Vagina (tissue), 2 donors: Measurements from ENCODE around the gene GREM1. TPM values are rescaled to one million over a fixed set of nuclear protein-coding genes. Genes with fewer than 3 reads are reported as not detected.

Experiments used
- DNase-seq, 2 donors: peaks; one replicate each; pipeline ENCODE4 v3.0.0-alpha.2; 2017; ENCODE audit errors: extremely low spot score in 2 of 2
- H3K27ac ChIP-seq: fragments of 200-600 bp; sonication (generic); one replicate; pipeline ENCODE4 v1.5.1; 2019
- H3K27me3 ChIP-seq: fragments of 200-600 bp; sonication (generic); one replicate; pipeline ENCODE4 v1.5.1; 2019
- H3K36me3 ChIP-seq, 2 donors: fragments of 200-600 bp; sonication (generic); one replicate each; pipeline ENCODE4 v1.5.1; 2017 to 2019
- H3K4me1 ChIP-seq: fragments of 200-600 bp; sonication (generic); one replicate; pipeline ENCODE4 v1.5.1; 2019
- H3K4me3 ChIP-seq, 2 donors: fragments of 200-600 bp; sonication (generic); 1 replicate in 1 of 2; 2 replicates in 1 of 2; pipeline ENCODE4 v1.5.1; 2016 to 2019
- H3K9me3 ChIP-seq: fragments of 200-600 bp; sonication (generic); one replicate; pipeline ENCODE4 v1.5.1; 2019
- POLR2A ChIP-seq, 2 donors: fragments of 450-650 bp; IDR thresholded peaks; one replicate each; pipeline ENCODE4 v1.6.1; 2017; ENCODE audit warnings: antibody characterized with exemption in 2 of 2, mild to moderate bottlenecking in 2 of 2, moderate library complexity in 2 of 2
- POLR2AphosphoS5 ChIP-seq, 2 donors: sonication (generic); formaldehyde crosslinking; IDR thresholded peaks; one replicate each; pipeline ENCODE4 v1.9.0; 2017; ENCODE audit warnings: antibody characterized with exemption in 2 of 2, mild to moderate bottlenecking in 2 of 2, low read depth in 1 of 2; ENCODE audit not compliant: insufficient read depth in 1 of 2
- intact Hi-C: fragments of 100-400 bp; cut with DNase I; formaldehyde crosslinking; loops from one replicate; pipeline ENCODE4 v1.15.1; 2023
- total RNA-seq: library from RNA; depleted of rRNA; stranded (reverse); fragments of >200 nt; gene quantifications from one replicate; pipeline ENCODE4 v1.2.3, GENCODE V29; 2016
- TF ChIP-seq, protein P1 (sequence below), 3 experiments: fragments of 450-650 bp in 2 of 3; fragments of 200-600 bp in 1 of 3; sonication (generic) in 1 of 3; IDR thresholded peaks; one replicate each; pipeline ENCODE4 v1.5.1; 2017 to 2019; ENCODE audit warnings: antibody characterized with exemption in 3 of 3, mild to moderate bottlenecking in 2 of 3, moderate library complexity in 2 of 3

The GREM1 gene
- total RNA-seq, 1 donor from 2014 or later = 122 TPM

- H3K4me1 ChIP-seq = no peaks in the 10 kb centered on the region
- TF ChIP-seq POLR2AphosphoS5 (IDR thresholded peaks at IDR 0.05; ENCODE audit: insufficient read depth in 1 of 2, low read depth in 1 of 2) = no peak
- DNase-seq = no peak
- H3K4me3 ChIP-seq = no peak overlapping the region
- H3K36me3 ChIP-seq = no peaks in the 10 kb centered on the region
- H3K27me3 ChIP-seq = no peaks in the 10 kb centered on the region
- H3K9me3 ChIP-seq = no peaks in the 10 kb centered on the region
- intact Hi-C loops = no loop called here
- H3K27ac ChIP-seq = no peak overlapping the region
These were observed 21.8 kb downstream of the GREM1 start for GRCh38 chr15:32739522-32740063.

DNA sequence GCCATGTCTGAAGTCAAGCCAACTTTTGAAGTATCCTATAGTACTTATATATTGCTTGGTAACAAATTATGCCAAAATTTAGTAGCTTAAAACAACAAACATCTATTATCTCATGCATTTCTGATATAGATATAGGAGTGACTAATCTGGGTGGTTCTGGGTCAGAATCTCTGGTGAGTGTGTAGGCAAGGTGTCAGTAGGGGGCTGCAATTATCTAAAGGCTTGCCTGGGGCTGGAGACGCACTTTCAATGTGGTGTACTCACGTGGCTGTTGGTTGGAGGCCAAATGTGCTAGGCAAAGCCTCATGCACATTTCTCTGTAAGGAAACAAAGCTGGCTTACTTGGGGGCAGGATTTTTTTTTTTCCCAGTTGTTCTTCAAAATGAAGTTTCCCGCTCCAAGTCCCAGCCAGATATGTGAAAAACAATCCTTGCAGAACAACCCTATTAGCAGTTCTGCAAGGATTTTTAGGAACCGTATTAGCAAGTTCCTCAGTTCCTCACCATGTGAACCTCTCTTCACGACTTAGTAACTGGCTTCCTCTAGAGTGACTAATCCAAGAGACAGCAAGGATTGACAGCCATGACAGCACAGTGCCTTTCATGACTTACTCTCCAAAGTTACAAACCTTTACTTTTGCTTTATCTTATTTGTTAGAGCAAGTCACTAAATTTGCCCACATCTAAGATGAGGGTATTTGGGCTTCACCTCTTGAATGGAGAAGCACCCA, 25.8 kb downstream of the GREM1 start:
- H3K9me3 ChIP-seq = no peaks in the 10 kb centered on the region
- no peak for TF ChIP-seq POLR2AphosphoS5 (IDR thresholded peaks at IDR 0.05; ENCODE audit: insufficient read depth in 1 of 2, low read depth in 1 of 2)
- TF ChIP-seq, protein P1, sequence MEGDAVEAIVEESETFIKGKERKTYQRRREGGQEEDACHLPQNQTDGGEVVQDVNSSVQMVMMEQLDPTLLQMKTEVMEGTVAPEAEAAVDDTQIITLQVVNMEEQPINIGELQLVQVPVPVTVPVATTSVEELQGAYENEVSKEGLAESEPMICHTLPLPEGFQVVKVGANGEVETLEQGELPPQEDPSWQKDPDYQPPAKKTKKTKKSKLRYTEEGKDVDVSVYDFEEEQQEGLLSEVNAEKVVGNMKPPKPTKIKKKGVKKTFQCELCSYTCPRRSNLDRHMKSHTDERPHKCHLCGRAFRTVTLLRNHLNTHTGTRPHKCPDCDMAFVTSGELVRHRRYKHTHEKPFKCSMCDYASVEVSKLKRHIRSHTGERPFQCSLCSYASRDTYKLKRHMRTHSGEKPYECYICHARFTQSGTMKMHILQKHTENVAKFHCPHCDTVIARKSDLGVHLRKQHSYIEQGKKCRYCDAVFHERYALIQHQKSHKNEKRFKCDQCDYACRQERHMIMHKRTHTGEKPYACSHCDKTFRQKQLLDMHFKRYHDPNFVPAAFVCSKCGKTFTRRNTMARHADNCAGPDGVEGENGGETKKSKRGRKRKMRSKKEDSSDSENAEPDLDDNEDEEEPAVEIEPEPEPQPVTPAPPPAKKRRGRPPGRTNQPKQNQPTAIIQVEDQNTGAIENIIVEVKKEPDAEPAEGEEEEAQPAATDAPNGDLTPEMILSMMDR (IDR thresholded peaks at IDR 0.05) = no peak
- TF ChIP-seq POLR2A (IDR thresholded peaks at IDR 0.05) = no peak
- H3K27me3 ChIP-seq = no peaks in the 10 kb centered on the region
- H3K27ac ChIP-seq = no peak overlapping the region
- no peak for DNase-seq
- intact Hi-C loops = no loop called here
- H3K4me1 ChIP-seq = no peaks in the 10 kb centered on the region
- no peak overlapping the region for H3K4me3 ChIP-seq
- H3K36me3 ChIP-seq = no peaks in the 10 kb centered on the region

GRCh38 chr15:32746116-32746857, 28.5 kb downstream of the GREM1 start:
- Histone ChIP-seq H3K27ac (no peak overlapping the region), H3K4me3 (no peak overlapping the region), H3K36me3 (no peaks in the 10 kb centered on the region), H3K27me3 (no peaks in the 10 kb centered on the region), H3K4me1 (no peaks in the 10 kb centered on the region), H3K9me3 (no peaks in the 10 kb centered on the region)
- intact Hi-C loops = no loop called here
- TF ChIP-seq, protein P1 (IDR thresholded peaks at IDR 0.05) = no peak
- TF ChIP-seq POLR2AphosphoS5 (IDR thresholded peaks at IDR 0.05; ENCODE audit: insufficient read depth in 1 of 2, low read depth in 1 of 2) (no peak), POLR2A (IDR thresholded peaks at IDR 0.05) (no peak)
- DNase-seq = no peak

DNA sequence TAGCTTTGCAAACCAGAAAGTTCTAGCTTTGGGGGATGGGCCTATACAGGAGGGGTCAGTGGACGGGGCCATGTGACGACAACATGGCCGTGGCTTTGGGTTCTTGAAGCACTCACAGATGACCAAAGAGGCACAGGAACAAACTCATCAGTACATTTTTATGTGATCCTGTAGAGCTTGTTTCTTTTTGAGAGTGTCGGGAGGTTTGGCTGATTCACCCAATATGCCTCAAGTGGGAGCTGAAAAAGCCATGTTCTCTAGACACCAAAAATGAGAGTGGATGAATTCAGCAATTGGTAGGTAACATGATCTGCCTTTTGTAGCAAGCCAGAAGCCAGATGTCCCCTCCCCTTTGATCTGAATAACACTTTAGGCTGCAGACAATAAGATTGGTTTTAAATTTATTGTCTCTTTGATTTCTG, 30.1 kb downstream of the GREM1 start:
- DNase-seq = no peak
- H3K36me3 ChIP-seq = no peaks in the 10 kb centered on the region
- no peak overlapping the region for H3K4me3 ChIP-seq
- H3K27me3 ChIP-seq = no peaks in the 10 kb centered on the region
- no peaks in the 10 kb centered on the region for H3K4me1 ChIP-seq
- TF ChIP-seq POLR2AphosphoS5 (IDR thresholded peaks at IDR 0.05; ENCODE audit: insufficient read depth in 1 of 2, low read depth in 1 of 2) (no peak), POLR2A (IDR thresholded peaks at IDR 0.05) (no peak)
- TF ChIP-seq, protein P1 (IDR thresholded peaks at IDR 0.05) = no peak
- intact Hi-C loops = no loop called here
- no peak overlapping the region for H3K27ac ChIP-seq
- no peaks in the 10 kb centered on the region for H3K9me3 ChIP-seq

- TF ChIP-seq, protein P1 (IDR thresholded peaks at IDR 0.05) = no peak
- no peak for TF ChIP-seq POLR2A (IDR thresholded peaks at IDR 0.05)
- no peak for TF ChIP-seq POLR2AphosphoS5 (IDR thresholded peaks at IDR 0.05; ENCODE audit: insufficient read depth in 1 of 2, low read depth in 1 of 2)
These were observed 33.2 kb downstream of the GREM1 start for GRCh38 chr15:32750979-32751378.

More at GRCh38 chr15:32750979-32751378, 33.2 kb downstream of the GREM1 start:
- DNase-seq = no peak
- no peaks in the 10 kb centered on the region for H3K9me3 ChIP-seq
- H3K36me3 ChIP-seq = no peaks in the 10 kb centered on the region
- H3K4me3 ChIP-seq = no peak overlapping the region
- no peaks in the 10 kb centered on the region for H3K27me3 ChIP-seq
- H3K4me1 ChIP-seq = no peaks in the 10 kb centered on the region
- intact Hi-C loops = no loop called here
- no peak overlapping the region for H3K27ac ChIP-seq
